NK-92 treated with Interleukin-12 subunit alpha and Interleukin-12 subunit beta, amount 100 ng/mL, for 24 hours (cell line): ENCODE results near the gene TSHB.

ENCODE experiments used
- DNase-seq: peaks from one replicate; lab custom pipeline; 2025; lab: John Stamatoyannopoulos, UW

TSHB gene

GRCh38 chr1:115060501-115060900 is 30.9 kb downstream of the TSHB start:
- DNase-seq, result no peak

GRCh38 chr1:115062542-115063004 is 32.9 kb downstream of the TSHB start:
- peak; percentile 94 for DNase-seq

GRCh38 chr1:115063228-115063901 is 33.7 kb downstream of the TSHB start:
- DNase-seq, result no peak

- DNase-seq, result no peak
Measured at GRCh38 chr1:115064461-115064860, 34.8 kb downstream of the TSHB start.

DNA sequence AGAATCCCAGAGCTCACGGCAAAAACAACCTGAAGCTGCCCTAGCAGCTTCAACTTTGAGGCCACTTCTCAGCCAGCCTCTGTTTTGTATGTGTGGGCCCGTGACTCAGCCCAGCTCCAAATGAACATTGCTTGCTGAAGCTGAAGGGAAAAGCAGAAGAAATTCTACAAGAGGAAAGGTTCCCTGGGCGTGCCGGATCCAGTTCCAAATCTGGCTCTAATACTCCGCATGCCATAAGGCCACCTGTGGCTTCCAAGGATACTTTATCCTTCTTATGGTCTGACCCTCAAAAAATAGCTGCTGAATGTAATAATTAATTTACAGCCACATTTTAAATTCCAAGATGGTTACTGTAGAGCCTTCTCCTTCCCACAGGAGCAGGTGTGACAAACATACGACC is 35.4 kb downstream of the TSHB start:
- no peak for DNase-seq

DNA sequence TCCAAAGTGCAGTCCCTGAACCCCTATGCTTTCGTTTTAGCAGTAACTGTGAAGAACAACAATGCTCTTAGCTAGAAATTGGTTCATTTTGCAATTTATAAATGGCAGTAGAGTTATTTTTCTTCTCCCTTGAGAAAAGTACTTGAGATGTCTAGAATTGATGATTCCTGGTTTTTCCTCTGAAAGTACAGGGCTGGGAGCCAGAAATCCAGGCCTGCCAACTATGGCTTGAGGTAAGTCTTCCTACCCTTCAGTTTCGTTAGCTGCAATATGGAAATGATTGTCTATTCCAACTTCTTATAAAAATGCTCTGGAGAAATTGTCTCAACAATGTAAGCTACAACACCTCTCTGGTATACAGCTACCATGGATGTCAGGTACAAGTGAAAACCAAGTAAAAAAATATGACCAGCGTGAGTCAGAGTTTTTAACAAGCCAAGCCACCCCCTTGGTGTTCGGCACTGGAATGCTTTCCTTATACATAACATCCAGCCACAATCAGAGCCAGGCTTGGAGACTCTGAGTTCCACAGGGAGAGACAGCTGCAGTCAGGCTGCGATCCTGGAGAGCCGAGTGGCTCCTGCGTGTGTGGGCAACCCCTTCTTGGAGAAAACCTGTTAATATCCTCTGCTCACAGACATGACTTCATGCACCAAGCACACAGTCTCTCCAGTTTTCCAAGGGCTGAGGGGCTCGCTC is 37.7 kb downstream of the TSHB start:
- no peak for DNase-seq

- DNase-seq, result no peak
Measured at GRCh38 chr1:115068826-115069585, 39.4 kb downstream of the TSHB start.

GRCh38 chr1:115069659-115070308 is 40.2 kb downstream of the TSHB start:
- no peak for DNase-seq

GRCh38 chr1:115071012-115071664 is 41.5 kb downstream of the TSHB start:
- no peak for DNase-seq

DNA sequence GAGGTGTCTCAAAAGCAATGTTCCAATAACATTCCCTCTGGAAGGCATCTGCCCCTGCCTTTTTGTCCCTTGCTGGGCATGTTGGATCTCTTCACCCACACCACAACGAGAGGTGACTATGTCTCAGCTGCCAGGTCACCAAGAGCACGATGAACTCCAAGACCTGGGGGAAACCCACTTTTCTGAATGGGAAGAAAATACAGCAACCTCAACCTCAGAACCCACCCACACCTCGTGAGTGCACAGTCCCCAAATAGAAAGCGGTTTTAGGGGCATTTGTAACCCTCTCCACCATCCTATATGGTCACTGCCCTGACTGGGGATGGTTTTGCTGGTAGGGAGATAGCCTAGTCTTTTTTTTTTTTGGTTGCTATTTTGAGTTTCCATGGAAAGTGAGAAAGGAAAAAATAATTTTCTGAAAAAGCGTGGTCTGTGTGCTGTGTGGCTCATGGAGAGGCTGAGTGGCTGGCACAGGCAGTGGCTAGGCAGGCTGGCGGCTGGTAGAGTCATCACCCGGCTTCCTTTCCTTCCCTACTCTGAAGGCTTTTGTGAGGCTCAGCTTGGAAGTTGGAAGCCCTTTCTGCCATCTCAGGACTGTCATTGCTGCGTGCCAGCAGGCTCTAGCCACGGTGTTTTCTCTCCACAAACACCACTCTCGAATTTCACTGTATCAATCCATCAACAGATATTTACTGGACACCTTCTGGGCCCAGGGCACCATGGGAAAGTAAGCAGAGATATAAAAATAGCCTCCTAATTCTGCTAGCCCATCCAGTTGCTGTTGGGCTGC is 43.9 kb downstream of the TSHB start:
- DNase-seq, result no peak

- no peak for DNase-seq
Measured at GRCh38 chr1:115074839-115075534, 45.4 kb downstream of the TSHB start.

DNA sequence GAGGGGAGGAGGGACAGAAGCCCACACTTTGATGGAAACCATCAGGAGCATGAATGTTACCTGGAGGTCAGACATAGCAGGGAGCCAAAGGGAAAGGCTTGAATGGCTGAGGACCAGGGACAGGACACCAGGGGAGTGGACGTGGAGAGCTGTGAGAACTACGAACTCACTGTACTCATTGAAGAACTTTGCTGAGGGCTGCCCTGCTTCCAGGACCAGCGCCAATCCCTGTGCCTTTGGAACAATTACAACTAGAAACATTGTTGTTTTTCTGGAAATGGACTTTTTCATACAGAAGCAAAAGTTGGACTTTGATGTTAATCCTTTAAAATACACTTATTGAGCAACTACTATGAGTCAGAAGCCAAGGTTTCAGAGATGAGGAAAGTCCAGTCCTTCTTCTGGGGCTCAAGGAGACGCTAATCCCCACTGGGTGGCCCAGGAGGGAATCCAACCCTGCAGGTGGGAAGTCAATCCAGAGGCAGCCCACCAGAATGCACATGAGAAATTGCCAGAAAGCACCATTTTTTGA is 46.8 kb downstream of the TSHB start:
- no peak for DNase-seq

- no peak for DNase-seq
Measured at GRCh38 chr1:115077286-115077983, 47.8 kb downstream of the TSHB start.

GRCh38 chr1:115077984-115078330 is 48.3 kb downstream of the TSHB start:
- no peak for DNase-seq

DNA sequence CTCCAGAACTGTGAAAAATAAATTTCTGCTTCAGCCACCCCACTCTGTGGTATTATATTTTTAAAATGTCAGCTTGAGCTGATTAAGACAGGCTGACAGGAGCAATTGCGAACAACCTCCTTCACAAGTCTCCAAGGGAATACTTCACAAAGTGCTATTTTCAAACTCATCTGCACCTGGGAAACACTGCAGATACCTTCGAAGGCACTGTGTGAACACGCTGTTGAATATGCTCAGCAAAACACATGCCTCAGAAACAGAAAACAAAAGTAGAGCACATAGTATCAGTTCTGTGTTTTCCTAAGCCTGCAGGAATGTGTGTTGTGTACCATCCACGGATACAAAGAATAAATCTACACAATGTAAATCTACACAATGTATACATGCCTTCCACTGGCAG is 49.1 kb downstream of the TSHB start:
- no peak for DNase-seq

- DNase-seq, result no peak
Measured at GRCh38 chr1:115082949-115083348, 53.3 kb downstream of the TSHB start.
